ENCODE measurements around the gene FKBP4. TPM values are rescaled to one million over a fixed set of nuclear protein-coding genes. Genes with fewer than 3 reads are reported as not detected.

FKBP4 gene
- total and polyA plus RNA-seq, 4 donors = 21.3 to 38.7 (median 31.6) TPM

GRCh38 chr12:2792671-2793500, 1.9 kb upstream of the FKBP4 start:
- DNase-seq (ENCODE audit: low spot score) = no peak
- Histone ChIP-seq H3K27ac (ENCODE audit: low read depth in 1 of 2, low read length in 2 of 2) (no peak overlapping the region), H3K4me1 (ENCODE audit: control insufficient read depth in 4 of 4, insufficient read depth in 4 of 4, low read length in 3 of 4) (peaks cover 4 to 28% (median 19%) of the 10 kb centered on the region in 4 donors), H3K9ac (ENCODE audit: low read depth in 1 of 2, low read length in 2 of 2) (no peak overlapping the region), H3K36me3 (ENCODE audit: control insufficient read depth in 4 of 4, insufficient read depth in 3 of 4, low read depth in 1 of 4, low read length in 3 of 4) (peaks cover 0 to 5% (median 3%) of the 10 kb centered on the region in 4 donors), H3K27me3 (ENCODE audit: control insufficient read depth in 4 of 4, insufficient read depth in 4 of 4, low read length in 3 of 4) (no peaks in the 10 kb centered on the region), H3K4me3 (ENCODE audit: low read depth in 1 of 3, low read length in 3 of 3) (no peak overlapping the region), H3K9me3 (ENCODE audit: control insufficient read depth in 4 of 4, low read length in 3 of 4) (no peaks in the 10 kb centered on the region)
- no peak for TF ChIP-seq REST (IDR thresholded peaks at IDR 0.05)
- no peak for TF ChIP-seq GABPA (IDR thresholded peaks at IDR 0.05 in 1 of 2, conservative IDR thresholded peaks at IDR 0.05 in 1 of 2)
- no peak for TF ChIP-seq EGR1 (IDR thresholded peaks at IDR 0.05; ENCODE audit: low read depth in 2 of 2)
- TF ChIP-seq SP1 (IDR thresholded peaks at IDR 0.05) = no peak
- TF ChIP-seq RXRA (IDR thresholded peaks at IDR 0.05) = no peak
- TF ChIP-seq CTCF (IDR thresholded peaks at IDR 0.05; ENCODE audit: low read depth, low read length, missing input control) = no peak
- TF ChIP-seq TAF1 (conservative IDR thresholded peaks at IDR 0.05) = no peak
- no peak for TF ChIP-seq RAD21 (IDR thresholded peaks at IDR 0.05)
- no peak for TF ChIP-seq HNF4A (conservative IDR thresholded peaks at IDR 0.05)
- TF ChIP-seq JUND (IDR thresholded peaks at IDR 0.05) = no peak
- no peak for TF ChIP-seq ATF3 (IDR thresholded peaks at IDR 0.05)
- no peak for TF ChIP-seq ZBTB33 (IDR thresholded peaks at IDR 0.05)
- no peak for TF ChIP-seq FOXA2 (IDR thresholded peaks at IDR 0.05)
- no peak for TF ChIP-seq YY1 (IDR thresholded peaks at IDR 0.05)
- no peak for TF ChIP-seq FOXA1 (IDR thresholded peaks at IDR 0.05)
- no peak for TF ChIP-seq HNF4G (IDR thresholded peaks at IDR 0.05)
- TF ChIP-seq NR2F2 (IDR thresholded peaks at IDR 0.05) = no peak
- TF ChIP-seq MAX (IDR thresholded peaks at IDR 0.05) = no peak
- 75% methylated on average over 25 of the region's 25 CpGs for WGBS
